GM23338 (cell line): ENCODE measurements around the gene SKP1. TPM values are rescaled to one million over a fixed set of nuclear protein-coding genes. Genes with fewer than 3 reads are reported as not detected.

Experiments
- CREB1 ChIP-seq: fragments of 250-450 bp; sonication (Bioruptor Pico); IDR thresholded peaks from 2 replicates; pipeline ENCODE4 v1.5.0; 2020; ENCODE audit warnings: low read depth, mild to moderate bottlenecking, moderate library complexity
- JUNB ChIP-seq: IDR thresholded peaks from one replicate; pipeline ENCODE4 v1.6.1; 2016; ENCODE audit warnings: antibody characterized with exemption; ENCODE audit not compliant: unreplicated experiment
- NANOG ChIP-seq: IDR thresholded peaks from 2 replicates; pipeline ENCODE4 v1.6.1; 2016; ENCODE audit warnings: antibody characterized with exemption, borderline replicate concordance
- POLR2AphosphoS5 ChIP-seq: IDR thresholded peaks from 2 replicates; pipeline ENCODE4 v1.6.1; 2016; ENCODE audit warnings: antibody characterized with exemption, low read depth
- ZNF114 ChIP-seq: fragments of 250-450 bp; sonication (Bioruptor Pico); IDR thresholded peaks from 2 replicates; pipeline ENCODE4 v1.5.0; 2020; ENCODE audit warnings: mild to moderate bottlenecking, moderate library complexity
- ZNF331 ChIP-seq: fragments of 250-450 bp; sonication (Bioruptor Pico); IDR thresholded peaks from 2 replicates; pipeline ENCODE4 v1.5.0; 2020; ENCODE audit warnings: low read depth, mild to moderate bottlenecking, moderate library complexity
- polyA plus RNA-seq: library from polyadenylated mRNA; unstranded; fragments of >200 nt; fragmentation: Nextera tagmentation; extraction: Ambion mirVana; gene quantifications from 2 replicates; pipeline ENCODE4 v1.2.1, GENCODE V29; 2016
- total RNA-seq: library from RNA; depleted of rRNA; stranded (reverse); fragments of >200 nt; shearing (Covaris generic); gene quantifications from 2 replicates; pipeline ENCODE4 v1.2.3, GENCODE V29; 2014
- TF ChIP-seq, protein P1 (sequence below): fragments of 250-450 bp; sonication (Bioruptor Pico); IDR thresholded peaks from 2 replicates; pipeline ENCODE4 v1.5.0; 2020; ENCODE audit warnings: mild to moderate bottlenecking, moderate library complexity
- TF ChIP-seq, protein P2 (sequence below): IDR thresholded peaks from one replicate; pipeline ENCODE4 v1.6.1; 2018; ENCODE audit warnings: antibody characterized with exemption; ENCODE audit not compliant: unreplicated experiment

SKP1 gene
- total and polyA plus RNA-seq, 2 experiments from 2014 or later: 244 to 440 TPM

DNA sequence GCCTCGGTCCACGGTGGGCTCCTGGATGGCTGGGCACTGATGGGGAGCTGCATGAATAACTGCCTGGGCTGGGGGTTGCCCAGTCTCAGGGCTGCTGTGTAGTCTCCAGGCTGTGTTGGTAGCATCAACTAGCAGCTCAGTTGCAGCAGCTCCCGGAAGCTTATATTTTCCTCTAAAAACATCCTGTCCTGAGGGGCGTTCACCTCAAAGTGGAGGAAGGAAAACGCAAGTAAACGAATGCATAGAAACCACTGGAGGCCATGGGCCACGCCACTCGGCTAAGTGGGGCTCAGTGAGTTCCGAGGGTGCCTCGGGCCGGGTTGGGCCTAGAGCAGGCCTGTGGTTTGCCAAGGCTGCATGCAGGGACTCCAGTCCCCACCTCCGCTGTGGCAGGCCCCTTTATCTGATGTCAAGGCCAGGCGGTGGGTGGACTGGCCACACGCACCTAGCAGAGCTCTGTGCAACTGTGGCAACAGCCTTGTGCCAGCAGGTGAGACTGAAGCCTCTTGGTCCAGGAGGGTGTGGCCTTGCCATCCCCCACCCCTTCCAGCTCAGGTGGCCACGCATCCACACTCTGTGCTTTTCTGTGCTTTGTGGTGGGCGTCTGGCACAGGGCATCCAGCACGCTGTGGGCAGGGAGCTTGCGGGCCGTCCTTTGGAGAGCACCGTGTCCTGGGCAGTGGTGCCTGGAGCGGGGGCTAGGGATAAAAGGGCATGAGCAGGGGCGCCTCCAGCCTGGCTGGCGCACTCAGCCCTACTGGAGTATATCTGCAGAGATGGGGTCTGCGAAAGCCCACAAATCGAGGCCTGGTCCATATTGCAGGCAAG is 47.1 kb downstream of the SKP1 start (continued):
- TF ChIP-seq, protein P1, sequence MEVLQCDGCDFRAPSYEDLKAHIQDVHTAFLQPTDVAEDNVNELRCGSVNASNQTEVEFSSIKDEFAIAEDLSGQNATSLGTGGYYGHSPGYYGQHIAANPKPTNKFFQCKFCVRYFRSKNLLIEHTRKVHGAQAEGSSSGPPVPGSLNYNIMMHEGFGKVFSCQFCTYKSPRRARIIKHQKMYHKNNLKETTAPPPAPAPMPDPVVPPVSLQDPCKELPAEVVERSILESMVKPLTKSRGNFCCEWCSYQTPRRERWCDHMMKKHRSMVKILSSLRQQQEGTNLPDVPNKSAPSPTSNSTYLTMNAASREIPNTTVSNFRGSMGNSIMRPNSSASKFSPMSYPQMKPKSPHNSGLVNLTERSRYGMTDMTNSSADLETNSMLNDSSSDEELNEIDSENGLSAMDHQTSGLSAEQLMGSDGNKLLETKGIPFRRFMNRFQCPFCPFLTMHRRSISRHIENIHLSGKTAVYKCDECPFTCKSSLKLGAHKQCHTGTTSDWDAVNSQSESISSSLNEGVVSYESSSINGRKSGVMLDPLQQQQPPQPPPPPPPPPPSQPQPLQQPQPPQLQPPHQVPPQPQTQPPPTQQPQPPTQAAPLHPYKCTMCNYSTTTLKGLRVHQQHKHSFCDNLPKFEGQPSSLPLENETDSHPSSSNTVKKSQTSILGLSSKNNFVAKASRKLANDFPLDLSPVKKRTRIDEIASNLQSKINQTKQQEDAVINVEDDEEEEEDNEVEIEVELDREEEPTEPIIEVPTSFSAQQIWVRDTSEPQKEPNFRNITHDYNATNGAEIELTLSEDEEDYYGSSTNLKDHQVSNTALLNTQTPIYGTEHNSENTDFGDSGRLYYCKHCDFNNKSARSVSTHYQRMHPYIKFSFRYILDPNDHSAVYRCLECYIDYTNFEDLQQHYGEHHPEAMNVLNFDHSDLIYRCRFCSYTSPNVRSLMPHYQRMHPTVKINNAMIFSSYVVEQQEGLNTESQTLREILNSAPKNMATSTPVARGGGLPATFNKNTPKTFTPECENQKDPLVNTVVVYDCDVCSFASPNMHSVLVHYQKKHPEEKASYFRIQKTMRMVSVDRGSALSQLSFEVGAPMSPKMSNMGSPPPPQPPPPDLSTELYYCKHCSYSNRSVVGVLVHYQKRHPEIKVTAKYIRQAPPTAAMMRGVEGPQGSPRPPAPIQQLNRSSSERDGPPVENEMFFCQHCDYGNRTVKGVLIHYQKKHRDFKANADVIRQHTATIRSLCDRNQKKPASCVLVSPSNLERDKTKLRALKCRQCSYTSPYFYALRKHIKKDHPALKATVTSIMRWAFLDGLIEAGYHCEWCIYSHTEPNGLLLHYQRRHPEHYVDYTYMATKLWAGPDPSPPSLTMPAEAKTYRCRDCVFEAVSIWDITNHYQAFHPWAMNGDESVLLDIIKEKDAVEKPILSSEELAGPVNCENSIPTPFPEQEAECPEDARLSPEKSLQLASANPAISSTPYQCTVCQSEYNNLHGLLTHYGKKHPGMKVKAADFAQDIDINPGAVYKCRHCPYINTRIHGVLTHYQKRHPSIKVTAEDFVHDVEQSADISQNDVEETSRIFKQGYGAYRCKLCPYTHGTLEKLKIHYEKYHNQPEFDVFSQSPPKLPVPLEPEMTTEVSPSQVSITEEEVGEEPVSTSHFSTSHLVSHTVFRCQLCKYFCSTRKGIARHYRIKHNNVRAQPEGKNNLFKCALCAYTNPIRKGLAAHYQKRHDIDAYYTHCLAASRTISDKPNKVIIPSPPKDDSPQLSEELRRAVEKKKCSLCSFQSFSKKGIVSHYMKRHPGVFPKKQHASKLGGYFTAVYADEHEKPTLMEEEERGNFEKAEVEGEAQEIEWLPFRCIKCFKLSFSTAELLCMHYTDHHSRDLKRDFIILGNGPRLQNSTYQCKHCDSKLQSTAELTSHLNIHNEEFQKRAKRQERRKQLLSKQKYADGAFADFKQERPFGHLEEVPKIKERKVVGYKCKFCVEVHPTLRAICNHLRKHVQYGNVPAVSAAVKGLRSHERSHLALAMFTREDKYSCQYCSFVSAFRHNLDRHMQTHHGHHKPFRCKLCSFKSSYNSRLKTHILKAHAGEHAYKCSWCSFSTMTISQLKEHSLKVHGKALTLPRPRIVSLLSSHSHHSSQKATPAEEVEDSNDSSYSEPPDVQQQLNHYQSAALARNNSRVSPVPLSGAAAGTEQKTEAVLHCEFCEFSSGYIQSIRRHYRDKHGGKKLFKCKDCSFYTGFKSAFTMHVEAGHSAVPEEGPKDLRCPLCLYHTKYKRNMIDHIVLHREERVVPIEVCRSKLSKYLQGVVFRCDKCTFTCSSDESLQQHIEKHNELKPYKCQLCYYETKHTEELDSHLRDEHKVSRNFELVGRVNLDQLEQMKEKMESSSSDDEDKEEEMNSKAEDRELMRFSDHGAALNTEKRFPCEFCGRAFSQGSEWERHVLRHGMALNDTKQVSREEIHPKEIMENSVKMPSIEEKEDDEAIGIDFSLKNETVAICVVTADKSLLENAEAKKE (CRISPR knock-in tag): no peak
- no peak for TF ChIP-seq CREB1 (CRISPR knock-in tag)
- no peak for TF ChIP-seq POLR2AphosphoS5
- TF ChIP-seq, protein P2, sequence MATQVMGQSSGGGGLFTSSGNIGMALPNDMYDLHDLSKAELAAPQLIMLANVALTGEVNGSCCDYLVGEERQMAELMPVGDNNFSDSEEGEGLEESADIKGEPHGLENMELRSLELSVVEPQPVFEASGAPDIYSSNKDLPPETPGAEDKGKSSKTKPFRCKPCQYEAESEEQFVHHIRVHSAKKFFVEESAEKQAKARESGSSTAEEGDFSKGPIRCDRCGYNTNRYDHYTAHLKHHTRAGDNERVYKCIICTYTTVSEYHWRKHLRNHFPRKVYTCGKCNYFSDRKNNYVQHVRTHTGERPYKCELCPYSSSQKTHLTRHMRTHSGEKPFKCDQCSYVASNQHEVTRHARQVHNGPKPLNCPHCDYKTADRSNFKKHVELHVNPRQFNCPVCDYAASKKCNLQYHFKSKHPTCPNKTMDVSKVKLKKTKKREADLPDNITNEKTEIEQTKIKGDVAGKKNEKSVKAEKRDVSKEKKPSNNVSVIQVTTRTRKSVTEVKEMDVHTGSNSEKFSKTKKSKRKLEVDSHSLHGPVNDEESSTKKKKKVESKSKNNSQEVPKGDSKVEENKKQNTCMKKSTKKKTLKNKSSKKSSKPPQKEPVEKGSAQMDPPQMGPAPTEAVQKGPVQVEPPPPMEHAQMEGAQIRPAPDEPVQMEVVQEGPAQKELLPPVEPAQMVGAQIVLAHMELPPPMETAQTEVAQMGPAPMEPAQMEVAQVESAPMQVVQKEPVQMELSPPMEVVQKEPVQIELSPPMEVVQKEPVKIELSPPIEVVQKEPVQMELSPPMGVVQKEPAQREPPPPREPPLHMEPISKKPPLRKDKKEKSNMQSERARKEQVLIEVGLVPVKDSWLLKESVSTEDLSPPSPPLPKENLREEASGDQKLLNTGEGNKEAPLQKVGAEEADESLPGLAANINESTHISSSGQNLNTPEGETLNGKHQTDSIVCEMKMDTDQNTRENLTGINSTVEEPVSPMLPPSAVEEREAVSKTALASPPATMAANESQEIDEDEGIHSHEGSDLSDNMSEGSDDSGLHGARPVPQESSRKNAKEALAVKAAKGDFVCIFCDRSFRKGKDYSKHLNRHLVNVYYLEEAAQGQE: no peak
- TF ChIP-seq ZNF331: no peak
- no peak for TF ChIP-seq ZNF114 (CRISPR knock-in tag)
- TF ChIP-seq NANOG: no peak
- TF ChIP-seq JUNB: no peak
